GM21786 (cell line): ENCODE data around the gene AVEN.

Source experiments
- ATAC-seq: cut with Tn5 transposase; IDR thresholded peaks from one replicate; pipeline ENCODE4 v1.9.1; 2021; ENCODE audit not compliant: unreplicated experiment

The AVEN gene

DNA sequence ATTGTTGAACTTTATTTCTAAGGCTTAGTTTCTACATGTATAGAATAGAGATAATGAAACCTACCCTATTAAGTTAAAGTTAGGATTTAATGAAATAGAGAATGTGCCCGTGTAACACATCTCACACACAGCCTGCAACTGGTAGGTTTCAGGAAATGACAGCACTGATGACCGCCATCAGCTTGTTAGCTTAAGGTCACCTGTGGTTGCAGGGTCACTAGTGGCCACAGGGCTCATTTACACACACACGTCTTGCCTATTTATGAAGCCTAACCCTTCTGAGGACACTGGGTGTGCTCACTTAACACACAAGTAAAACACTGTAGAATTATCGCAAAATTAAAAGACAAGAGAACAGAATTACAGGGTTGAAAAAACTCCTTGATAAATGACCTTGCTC, 50.6 kb downstream of the AVEN start:
- no peak for ATAC-seq

DNA sequence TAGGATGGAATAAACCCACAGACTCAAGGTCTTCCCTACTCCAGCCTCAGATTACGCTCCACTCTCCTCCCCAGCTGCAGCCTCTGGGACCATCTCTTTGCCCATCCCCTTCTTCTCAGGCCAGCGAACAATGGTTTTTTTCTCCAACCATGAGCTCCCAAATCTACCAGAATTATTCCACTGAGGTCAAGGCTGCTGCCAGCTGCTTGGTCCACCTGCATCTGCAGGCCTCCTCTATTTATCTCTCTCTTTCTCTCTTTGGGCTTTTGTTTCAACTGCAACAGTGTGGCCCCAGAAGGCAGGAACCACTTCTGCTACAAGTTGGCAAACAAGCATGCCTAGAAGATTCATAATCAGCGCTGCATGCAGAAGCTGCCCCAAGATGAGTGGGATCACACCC, 51.6 kb downstream of the AVEN start:
- ATAC-seq: no peak

DNA sequence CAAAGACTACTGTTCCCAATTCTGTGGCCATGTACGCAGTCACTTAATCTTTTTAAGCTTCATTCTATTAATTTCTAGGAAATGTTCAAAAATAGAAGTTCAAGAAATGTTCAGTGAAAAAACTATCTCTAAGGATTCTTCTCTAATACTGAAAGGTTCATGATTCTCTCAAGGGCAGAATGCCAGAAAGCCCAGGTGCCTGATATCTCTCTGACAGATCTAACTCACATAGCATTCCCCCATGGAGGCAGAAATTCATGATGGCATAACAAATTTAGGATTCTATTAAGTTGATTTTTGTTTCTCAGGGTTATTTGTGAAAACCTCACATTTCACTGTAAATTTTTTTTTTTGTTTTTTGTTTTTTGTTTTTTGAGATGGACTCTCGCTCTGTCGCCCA, 53.3 kb downstream of the AVEN start:
- ATAC-seq: no peak

DNA sequence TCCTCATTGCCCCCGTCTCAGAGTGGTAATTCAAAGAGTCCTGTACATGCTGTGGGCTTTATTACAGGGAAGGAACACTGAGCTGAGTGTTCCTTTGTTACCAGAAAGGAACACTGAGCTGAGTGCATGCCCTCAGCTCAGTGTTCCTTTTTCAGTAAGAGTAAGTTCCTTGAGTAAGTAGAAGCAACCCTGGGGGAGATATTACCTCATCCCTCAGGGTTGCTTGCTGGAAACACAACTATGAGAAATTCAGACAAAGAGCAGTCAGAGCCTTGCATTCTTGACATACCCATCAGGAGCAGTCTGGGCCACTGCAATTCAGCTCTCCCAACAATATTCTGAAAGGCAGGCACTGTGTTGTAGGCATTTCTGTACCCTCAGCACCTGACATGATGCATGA, 53.7 kb downstream of the AVEN start:
- no peak for ATAC-seq

DNA sequence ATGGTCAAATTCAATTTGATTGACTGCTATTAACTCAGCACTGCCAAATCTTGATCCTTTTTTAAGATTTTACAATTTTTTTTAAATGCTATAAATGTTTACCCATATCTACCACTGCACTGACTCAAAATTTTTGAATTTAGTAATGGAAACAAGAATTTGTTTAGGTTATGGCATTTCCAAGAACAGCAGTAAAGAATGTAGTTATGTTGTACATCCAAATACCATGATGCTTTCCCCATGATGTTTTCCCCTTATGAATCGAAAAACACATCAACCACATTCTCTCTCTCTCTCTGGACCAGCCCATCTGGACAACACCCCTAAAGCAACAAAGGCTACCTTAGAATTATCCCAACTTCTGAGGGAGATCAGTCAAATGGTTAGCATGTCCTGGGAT, 56.5 kb downstream of the AVEN start:
- ATAC-seq: no peak

DNA sequence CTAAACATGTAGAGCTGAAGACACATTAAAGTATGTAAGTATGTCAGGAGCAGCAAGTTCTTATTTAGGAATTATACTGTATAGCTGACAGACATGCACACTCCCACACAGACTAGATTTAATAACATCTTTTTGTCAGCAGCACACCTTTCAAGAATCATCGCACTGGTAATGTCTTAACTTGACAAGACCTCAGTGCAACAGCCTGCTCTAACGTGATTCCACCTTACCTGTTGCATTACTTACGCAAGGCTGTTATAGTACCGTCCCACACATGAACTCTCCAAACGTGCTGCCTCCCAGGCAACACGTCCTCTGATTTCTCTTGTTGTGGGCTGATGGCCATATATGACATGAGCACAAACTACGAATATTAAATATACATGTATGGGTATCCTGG, 58.8 kb downstream of the AVEN start:
- ATAC-seq: no peak

DNA sequence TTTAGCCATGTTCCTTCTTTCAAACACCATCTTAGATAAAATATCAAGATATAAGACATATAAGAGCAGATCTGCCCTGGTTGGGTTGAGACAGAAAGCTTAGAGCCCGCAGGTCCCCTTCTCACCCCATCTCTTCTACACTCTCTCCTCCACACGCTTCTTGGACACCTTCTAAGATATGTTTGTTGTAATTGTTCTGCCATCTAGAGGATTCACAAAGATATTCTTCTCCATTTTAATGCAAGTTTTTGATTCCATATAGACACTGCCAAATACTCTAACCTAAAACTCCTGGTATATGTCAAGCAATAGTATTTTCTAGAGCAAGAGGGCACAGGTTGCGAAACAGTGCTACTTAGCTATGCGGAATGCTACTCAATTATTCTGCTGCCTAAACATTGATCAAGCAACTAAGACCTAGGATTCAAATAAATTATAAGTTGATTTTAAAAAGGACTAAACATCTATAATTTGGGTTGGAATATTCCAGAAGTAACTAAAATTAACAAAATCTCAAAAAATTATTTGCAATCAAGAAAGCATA, 63.9 kb downstream of the AVEN start:
- no peak for ATAC-seq

DNA sequence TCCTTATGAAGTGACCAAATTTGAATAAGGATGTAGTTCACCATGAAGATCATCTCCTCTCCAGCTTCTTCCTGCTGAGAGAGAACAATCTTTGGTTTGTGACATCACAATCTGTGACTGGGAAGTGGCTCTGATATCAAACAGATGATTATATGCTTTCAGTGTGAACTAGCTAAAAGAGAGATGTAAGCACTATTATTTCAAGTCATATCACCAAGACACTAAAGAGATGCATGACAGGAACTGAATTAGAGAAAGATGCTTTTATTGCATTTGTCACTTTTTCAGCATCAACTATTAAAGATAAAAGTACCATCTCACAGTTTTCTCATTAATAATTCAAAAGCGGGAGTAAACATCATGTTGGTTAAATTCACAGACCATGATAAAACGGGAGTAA, 67.2 kb downstream of the AVEN start:
- no peak for ATAC-seq

DNA sequence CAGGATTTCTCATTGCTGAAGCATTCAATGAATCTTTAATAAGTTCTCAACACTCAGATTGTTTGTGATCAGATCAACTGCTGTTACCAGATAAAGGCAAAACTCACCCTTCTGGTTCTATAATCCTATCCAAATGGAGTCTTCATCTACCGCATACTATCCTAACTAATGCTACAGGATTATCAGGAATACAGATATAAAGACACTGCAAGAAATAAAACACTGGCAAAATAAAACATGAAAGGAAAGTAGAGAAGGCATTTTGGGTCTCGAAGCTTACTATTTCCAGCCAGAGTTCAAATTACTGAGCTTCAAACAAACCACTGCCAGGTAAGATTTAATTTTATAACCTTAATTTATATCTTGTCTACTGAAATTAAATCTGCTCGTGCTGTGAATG, 70.2 kb downstream of the AVEN start:
- ATAC-seq: no peak

DNA sequence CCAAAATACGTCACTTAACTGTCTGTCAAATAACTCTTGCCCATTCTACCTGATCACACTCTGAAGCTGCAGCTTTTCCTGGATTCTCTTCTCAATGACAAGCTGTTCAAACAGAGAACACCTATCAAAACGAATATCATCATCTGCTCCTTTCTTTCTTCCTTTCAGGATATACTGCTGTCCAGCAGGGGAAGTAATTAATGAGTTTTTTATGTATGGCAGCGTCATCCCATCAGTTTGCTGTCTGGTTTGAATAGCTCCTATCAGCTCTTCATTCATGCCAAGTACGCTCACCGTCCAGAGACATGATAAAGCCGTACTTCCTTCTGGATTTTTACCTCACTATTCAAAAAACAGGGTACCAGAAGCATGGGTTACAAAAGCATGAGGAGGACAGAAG, 70.8 kb downstream of the AVEN start, which contains the start of gene CHRM5:
TSS of gene CHRM5 (plus strand) at position 274 of the 400 bp plus-strand sequence. CDS start 94,221 bp downstream, outside the sequence.
- no peak for ATAC-seq

DNA sequence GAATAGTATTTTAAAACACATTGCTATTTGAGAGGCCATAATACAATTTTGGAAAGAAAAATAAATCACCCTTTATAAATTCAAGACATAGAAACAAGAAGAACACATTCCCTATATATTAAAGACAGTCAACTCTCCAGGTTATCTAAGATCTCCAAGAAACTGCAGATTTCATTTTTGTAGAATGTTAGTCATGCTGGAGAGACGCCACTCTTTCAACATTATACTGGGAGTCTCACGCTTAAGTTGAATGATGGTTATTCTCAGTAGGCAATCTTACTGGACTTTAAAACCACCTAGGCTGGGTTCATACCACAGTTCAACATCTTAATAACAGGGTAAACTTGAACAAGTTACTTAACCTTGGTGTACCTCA, 74.4 kb downstream of the AVEN start:
- no peak for ATAC-seq

DNA sequence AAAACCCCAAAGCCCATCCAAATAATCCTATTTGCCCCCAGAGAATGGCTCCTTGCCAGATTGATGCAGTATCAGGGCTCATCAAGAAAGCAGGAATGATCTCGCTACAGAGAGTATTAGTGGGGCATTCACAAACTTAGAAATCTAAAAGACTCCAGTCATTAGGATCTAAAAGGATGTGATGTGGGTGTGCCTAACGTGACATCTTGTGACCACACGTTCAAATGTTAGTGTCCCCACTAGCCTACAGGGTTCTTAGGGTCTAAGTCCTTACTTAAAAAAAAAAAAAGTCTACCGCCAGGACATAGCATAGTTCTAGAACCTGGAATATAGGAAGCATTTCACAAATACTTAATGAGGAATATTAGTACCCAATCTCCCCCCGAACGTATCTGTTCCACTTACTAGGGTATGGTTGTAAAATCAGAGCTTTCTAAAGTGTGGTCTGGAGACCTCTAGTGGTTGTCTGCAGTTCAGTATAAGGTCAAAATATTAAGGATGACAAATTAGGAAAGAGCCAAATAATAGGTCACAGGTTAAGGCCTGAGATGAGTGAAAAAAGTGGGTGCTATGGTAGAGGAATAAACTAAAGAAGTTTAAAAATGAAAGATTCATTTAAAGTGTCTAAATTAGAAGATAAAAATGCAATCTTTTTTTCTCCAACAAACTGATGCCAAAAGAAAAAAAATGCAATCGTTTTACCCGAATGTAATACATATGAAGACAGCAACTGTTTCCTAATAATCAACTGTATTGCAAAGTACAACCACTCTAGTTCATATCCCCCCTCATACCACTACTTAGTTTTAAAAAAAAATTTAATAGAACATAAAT, 75.0 kb downstream of the AVEN start:
- ATAC-seq: no peak

DNA sequence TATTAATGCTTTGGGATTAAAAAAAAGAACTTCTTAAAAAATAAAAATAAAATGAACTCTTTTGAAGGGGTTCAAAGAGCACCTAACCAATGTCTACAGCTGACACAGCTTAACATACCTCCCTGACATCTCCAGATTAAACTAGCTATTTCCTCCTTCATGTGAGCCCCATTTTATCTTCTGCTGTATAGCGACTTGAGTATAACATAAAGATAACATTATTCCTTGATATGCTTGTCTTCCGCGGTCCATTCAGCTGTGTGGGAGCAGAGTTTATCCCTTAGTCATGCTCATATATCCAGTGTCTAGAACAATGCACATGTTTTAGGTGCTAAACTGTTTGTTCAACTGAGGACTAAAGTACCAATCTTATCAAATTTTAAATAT, 78.5 kb downstream of the AVEN start:
- no peak for ATAC-seq

DNA sequence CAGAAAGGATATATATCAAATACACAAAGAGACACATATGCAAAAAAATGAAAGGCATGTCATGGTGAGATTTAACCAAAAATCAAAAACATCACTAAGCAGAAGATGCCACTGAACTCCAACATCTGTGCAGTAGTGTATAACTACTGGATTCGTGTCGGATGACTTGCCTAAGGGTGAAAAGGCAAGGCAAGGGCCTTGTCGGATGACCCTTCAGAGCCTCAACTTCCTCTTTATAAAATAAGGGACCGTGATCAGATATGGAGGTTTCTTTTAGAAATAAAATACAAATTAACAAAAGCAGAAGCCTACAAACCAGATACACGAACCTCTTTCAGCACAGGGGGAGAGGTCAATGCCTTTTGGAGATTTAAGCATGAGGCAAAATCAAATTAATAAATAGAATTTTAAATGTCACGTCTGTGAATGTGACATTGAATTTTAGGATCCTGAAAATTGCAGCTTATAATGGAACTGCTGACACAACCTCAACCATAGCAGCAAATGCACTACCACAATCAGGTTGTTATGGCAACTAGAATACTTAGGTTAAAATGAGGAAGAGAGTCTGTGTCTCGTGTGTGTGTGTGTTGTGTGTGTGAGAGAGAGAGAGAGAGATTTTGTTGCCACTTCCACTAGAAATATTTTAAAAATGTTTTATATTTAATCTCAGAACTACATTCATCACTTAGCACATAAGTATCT, 79.0 kb downstream of the AVEN start:
- ATAC-seq: no peak

DNA sequence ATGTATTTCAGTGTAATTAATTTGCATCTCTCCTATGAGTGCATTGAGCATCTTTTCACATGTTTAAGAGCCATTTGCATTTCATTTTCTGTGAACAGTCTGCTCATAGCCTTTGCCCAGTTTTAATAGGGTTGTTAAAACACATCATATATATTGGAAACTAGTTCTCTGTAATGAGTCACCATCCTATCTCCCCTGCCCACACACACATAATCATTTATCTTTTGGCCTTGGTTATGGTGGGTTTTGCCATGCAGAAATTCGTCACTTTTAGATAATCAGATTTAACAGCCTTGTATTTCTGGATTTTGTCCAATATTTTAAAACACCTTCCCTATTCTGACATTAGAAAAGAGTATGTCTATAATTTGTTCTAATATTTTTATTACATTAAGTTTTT, 82.6 kb downstream of the AVEN start:
- no peak for ATAC-seq

DNA sequence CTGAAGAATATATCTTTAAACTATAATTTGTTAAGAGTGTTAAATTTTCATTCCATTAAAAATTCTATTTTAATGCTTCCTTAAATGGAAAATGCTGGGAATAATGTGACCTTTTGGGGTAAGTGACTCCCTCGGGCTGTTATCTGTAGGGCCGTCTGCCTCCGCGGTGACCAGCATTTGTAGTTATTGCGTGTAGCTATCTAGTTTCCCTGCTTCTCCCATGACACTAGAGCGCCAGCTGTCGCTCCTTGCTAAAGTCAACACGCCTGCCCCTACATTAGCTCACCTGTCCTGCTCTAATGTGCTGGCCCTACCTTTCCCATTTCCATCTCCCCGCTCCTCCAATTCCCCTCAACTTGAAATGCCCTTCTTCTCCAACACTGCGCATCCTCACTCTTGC, 83.1 kb downstream of the AVEN start:
- ATAC-seq: no peak

DNA sequence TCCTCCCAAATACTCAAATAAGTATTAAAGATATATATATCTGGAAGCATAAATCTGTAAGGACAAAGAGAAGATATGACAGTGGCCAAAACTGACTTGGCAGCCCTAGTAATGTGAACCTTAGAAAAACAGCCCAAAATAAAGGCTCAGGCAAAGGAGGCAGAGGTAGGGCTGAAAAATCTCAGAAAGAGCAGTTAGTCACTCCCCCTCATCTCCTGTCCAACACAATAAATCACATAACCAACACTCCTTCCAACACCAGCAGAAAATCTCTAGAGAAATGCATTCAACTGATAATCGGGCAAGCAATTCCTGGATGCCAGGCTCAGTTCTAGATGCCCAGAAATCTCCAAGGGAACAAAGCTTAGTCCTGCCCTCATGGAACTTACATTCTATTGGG, 92.9 kb downstream of the AVEN start:
- ATAC-seq: no peak

DNA sequence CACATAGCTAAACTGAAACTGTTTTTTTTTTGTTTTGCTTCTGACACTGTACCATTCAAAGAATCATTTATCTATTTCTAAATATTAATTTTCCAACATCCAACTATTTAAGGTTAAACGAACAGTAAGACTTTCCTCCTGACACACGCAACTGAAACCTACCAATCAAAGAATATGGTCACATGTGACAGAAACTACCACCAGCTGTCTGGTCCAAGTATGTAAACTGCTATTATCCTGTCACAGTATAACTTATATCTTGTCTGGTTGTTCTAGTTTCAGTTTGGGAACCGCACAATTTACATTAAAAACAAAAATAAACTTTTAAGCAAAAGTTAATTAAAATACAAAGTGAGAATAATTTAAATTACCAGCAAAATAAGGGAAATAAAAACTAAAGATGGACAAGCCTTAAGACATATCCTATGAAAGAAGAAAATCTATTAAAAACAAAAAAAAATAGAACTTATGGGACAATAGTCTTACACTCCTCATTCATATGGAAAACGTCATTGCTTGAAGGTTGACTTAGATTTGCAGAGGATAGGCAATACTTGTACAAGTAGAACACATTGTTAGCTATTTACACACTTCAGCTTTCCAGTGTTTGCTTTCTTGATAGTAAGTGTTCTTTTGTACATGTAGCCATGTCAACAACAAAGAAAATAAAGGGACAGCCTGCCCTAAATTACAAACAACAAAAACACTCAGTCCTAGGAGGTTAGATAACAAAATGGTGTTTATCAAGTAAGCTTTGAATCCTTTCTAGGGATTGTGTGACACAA, 97.5 kb downstream of the AVEN start:
- peak; percentile 64 for ATAC-seq

DNA sequence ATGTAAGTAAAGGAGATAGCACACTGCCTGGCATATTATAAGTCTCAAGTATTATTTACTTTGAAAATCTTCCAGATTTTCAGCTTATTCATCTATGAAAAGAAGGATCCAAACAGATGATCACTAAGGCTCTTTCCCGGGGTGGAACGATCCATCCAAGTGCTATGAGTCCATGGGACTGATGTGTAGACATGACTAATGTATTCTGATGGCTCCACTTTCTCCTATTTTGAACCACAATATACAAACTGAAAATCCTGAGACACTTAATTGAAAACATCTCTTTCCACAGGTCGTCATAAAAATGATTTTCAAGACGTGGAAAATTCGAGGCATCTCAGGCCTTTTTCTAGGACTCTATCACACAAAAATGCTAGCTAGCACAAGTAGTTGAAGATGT, 104.1 kb downstream of the AVEN start:
- no peak for ATAC-seq

DNA sequence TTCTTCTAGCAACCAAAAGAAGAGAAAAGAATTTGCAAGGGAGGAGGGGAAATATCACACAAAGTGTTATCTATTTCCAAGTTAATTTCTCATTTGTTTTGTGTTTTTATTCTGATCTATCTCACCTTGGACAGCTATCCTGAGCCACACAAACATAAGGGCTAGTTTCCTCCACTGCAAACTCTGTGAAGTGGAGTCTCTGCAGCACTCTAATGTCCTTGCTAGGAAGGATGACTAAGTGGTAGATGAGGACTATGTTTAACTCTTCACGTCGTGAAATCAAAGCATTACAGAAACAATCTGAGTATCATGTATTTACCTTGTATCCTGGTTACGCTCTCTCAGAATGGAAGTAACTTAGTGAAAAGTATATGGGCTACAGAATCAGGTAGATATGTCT, 104.6 kb downstream of the AVEN start:
- ATAC-seq: no peak

DNA sequence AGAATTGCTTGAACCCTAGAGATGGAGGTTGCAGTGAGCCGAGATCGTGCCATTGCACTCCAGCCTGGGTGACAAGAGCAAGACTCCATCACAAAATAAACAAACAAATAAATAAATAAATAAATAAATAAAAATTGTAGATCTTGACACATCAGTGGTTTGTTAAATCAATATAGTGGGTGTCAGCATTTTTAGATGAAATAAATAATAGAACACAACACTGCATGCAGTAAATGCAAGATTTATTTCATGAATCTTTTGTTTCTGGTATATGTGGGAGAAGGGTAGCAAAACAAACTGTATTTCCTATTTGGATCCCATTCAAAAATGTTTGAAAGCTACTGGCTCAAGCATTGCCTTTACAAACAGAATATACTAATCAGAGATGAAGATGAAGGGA, 106.3 kb downstream of the AVEN start:
- no peak for ATAC-seq

DNA sequence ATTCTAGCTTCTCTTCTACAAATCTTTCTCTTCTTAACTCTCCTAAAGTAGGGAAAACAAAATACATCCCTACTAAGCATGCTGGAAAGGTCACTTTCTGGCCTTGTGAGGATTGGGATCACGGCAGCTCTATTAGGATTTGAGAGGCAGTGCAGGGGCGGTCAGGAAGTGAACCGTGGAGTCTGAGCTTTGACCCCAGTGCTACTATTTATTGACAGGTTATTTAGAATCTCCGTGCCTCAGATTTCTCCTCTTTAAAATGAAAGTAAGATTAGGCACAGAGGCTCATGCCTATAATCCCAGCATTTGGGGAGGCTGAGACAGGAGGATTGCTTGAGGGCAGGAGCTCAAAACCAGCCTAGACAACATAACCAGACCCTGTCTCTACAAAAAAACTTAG, 112.7 kb downstream of the AVEN start:
- no peak for ATAC-seq
